K562 (cell line): Measurements from ENCODE around the gene CCDC85C. TPM values are rescaled to one million over a fixed set of nuclear protein-coding genes. Genes with fewer than 3 reads are reported as not detected.

Experiments used
- ARHGAP35 ChIP-seq: fragments of 450-650 bp; IDR thresholded peaks from 2 replicates; pipeline ENCODE4 v1.6.1; 2018; ENCODE audit not compliant: partially characterized antibody
- CREM ChIP-seq: IDR thresholded peaks from 2 replicates; pipeline ENCODE4 v1.6.1; 2014; ENCODE audit warnings: antibody characterized with exemption, low read depth
- ESRRA ChIP-seq: fragments of 450-650 bp; IDR thresholded peaks from 2 replicates; pipeline ENCODE4 v1.6.1; 2014; ENCODE audit warnings: low read depth, mild to moderate bottlenecking, moderate library complexity, borderline replicate concordance
- FOXK2 ChIP-seq, 2 experiments: fragments of 450-650 bp; IDR thresholded peaks in 1 of 2; conservative IDR thresholded peaks in 1 of 2; 2 replicates each; pipeline ENCODE4 v1.6.1; 2016; ENCODE audit warnings: low read depth in 2 of 2, mild to moderate bottlenecking in 1 of 2
- GABPB2 ChIP-seq: fragments of 250-450 bp; sonication (Bioruptor Pico); conservative IDR thresholded peaks from 2 replicates; pipeline ENCODE4 v1.5.1; 2021; ENCODE audit warnings: mild to moderate bottlenecking
- KDM1A ChIP-seq, 2 experiments: fragments of 450-650 bp; IDR thresholded peaks; 2 replicates each; pipeline ENCODE4 v1.6.1; 2016; ENCODE audit warnings: mild to moderate bottlenecking in 2 of 2
- NELFE ChIP-seq: IDR thresholded peaks from 2 replicates; pipeline ENCODE4 v1.6.1; 2011; ENCODE audit warnings: mild to moderate bottlenecking; ENCODE audit not compliant: insufficient read depth, insufficient read length
- PRPF4 ChIP-seq: fragments of 200-400 bp; formaldehyde crosslinking; IDR thresholded peaks from one replicate; pipeline ENCODE4 v1.6.1; 2017; ENCODE audit warnings: low read length, low read depth, mild to moderate bottlenecking; ENCODE audit not compliant: insufficient read depth, poor library complexity, severe bottlenecking
- RFX1 ChIP-seq: fragments of 450-650 bp; IDR thresholded peaks from 2 replicates; pipeline ENCODE4 v1.6.1; 2016; ENCODE audit warnings: mild to moderate bottlenecking, moderate library complexity
- YBX1 ChIP-seq: fragments of 450-650 bp; IDR thresholded peaks from 2 replicates; pipeline ENCODE4 v1.7.1; 2016; ENCODE audit warnings: mild to moderate bottlenecking
- ZNF12 ChIP-seq: sonication (generic); formaldehyde crosslinking; IDR thresholded peaks from 2 replicates; pipeline ENCODE4 v1.4.0; 2020; ENCODE audit warnings: mild to moderate bottlenecking, missing genetic modification reagents
- ZNF175 ChIP-seq: fragments of 200-800 bp; sonication (Bioruptor generic); IDR thresholded peaks from 2 replicates; pipeline ENCODE4 v1.6.1; 2016; ENCODE audit warnings: low read depth, mild to moderate bottlenecking, missing genetic modification characterization, missing compliant biosample characterization
- ZNF766 ChIP-seq: fragments of 200-800 bp; sonication (Bioruptor generic); conservative IDR thresholded peaks from 2 replicates; pipeline ENCODE4 v1.6.1; 2016; ENCODE audit warnings: missing genetic modification characterization, missing compliant biosample characterization
- polyA plus RNA-seq, 8 experiments: library from polyadenylated mRNA; depleted of rRNA in 4 of 8; stranded (reverse) in 5 of 8; unstranded in 3 of 8; fragments of >200 nt; fragmentation: Nextera tagmentation in 2 of 8; fragmentation: Illumina TruSeq in 1 of 8; extraction: Ambion mirVana in 2 of 8; extraction: Trizol in 1 of 8; gene quantifications; 2 replicates each; pipeline versions ENCODE4 v1.2.1 to v1.2.3, GENCODE V29; 2011 to 2014; ENCODE audit warnings: inconsistent platforms in 1 of 8, missing spikeins in 1 of 8
- total RNA-seq, 7 experiments: library from RNA; depleted of rRNA in 6 of 7; stranded (reverse); fragments of >200 nt in 6 of 7; fragmentation: Illumina TruSeq in 2 of 7; extraction: Trizol in 2 of 7; gene quantifications; 2 replicates each; pipeline versions ENCODE4 v1.2.1 to v1.2.3, GENCODE V29; 2011 to 2021; ENCODE audit warnings: low replicate concordance in 1 of 7
- TF ChIP-seq, protein P1 (sequence below): sonication (generic); formaldehyde crosslinking; IDR thresholded peaks from 2 replicates; pipeline ENCODE4 v1.8.0; 2023; ENCODE audit warnings: missing genetic modification reagents, mild to moderate bottlenecking, borderline replicate concordance
- TF ChIP-seq, protein P2 (sequence below): fragments of 450-650 bp; formaldehyde crosslinking; IDR thresholded peaks from 2 replicates; pipeline ENCODE4 v1.4.0; 2022; ENCODE audit warnings: mild to moderate bottlenecking, moderate library complexity
- TF ChIP-seq, protein P3 (sequence below), 3 experiments: IDR thresholded peaks in 2 of 3; conservative IDR thresholded peaks in 1 of 3; 2 replicates each; pipeline ENCODE4 v1.5.1; 2011 to 2012; ENCODE audit warnings: low read length in 3 of 3, mild to moderate bottlenecking in 3 of 3, control low read depth in 2 of 3, improper control_type of control experiment in 1 of 3, inconsistent platforms in 1 of 3, low read depth in 1 of 3, mixed read lengths in 1 of 3, moderate library complexity in 1 of 3; ENCODE audit not compliant: insufficient read depth in 2 of 3
- TF ChIP-seq, protein P4 (sequence below): fragments of 250-450 bp; sonication (Bioruptor Pico); IDR thresholded peaks from 2 replicates; pipeline ENCODE4 v1.4.0; 2020
- TF ChIP-seq, protein P5 (sequence below), 3 experiments: fragments of 200-800 bp in 1 of 3; sonication (Bioruptor generic) in 1 of 3; sonication (generic) in 1 of 3; formaldehyde crosslinking in 1 of 3; IDR thresholded peaks; 2 replicates each; pipeline versions ENCODE4 v1.6.1 to v1.8.0; 2016 to 2022; ENCODE audit warnings: mild to moderate bottlenecking in 2 of 3, missing compliant biosample characterization in 2 of 3, missing genetic modification characterization in 2 of 3, missing genetic modification reagents in 1 of 3

Gene CCDC85C
- total and polyA plus RNA-seq, 9 of the 15 experiments (the other 6 are each of a cell fraction or from before 2014, with no cell fraction given), result 0.18 to 22.0 (median 6.3) TPM

DNA sequence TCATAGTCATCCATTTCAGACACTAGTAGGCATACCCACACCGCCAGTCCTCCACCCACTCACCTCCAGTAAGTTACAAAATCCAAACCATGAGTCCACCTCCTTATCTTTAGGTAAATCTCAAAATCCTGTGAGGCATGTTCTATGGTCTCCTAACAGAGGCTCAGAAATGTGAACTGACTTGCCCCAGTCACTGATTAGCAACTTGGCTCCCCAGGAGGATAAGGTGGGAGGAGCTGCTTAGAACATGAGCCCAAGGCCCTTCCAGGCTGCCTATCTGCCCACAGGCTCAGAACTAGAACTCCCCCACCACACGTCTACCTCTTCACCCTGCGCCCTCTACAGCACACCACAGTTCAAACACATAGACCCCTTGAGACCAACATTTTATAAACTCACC is 143.2 kb downstream of the CCDC85C start (continued):
- TF ChIP-seq, protein P1, sequence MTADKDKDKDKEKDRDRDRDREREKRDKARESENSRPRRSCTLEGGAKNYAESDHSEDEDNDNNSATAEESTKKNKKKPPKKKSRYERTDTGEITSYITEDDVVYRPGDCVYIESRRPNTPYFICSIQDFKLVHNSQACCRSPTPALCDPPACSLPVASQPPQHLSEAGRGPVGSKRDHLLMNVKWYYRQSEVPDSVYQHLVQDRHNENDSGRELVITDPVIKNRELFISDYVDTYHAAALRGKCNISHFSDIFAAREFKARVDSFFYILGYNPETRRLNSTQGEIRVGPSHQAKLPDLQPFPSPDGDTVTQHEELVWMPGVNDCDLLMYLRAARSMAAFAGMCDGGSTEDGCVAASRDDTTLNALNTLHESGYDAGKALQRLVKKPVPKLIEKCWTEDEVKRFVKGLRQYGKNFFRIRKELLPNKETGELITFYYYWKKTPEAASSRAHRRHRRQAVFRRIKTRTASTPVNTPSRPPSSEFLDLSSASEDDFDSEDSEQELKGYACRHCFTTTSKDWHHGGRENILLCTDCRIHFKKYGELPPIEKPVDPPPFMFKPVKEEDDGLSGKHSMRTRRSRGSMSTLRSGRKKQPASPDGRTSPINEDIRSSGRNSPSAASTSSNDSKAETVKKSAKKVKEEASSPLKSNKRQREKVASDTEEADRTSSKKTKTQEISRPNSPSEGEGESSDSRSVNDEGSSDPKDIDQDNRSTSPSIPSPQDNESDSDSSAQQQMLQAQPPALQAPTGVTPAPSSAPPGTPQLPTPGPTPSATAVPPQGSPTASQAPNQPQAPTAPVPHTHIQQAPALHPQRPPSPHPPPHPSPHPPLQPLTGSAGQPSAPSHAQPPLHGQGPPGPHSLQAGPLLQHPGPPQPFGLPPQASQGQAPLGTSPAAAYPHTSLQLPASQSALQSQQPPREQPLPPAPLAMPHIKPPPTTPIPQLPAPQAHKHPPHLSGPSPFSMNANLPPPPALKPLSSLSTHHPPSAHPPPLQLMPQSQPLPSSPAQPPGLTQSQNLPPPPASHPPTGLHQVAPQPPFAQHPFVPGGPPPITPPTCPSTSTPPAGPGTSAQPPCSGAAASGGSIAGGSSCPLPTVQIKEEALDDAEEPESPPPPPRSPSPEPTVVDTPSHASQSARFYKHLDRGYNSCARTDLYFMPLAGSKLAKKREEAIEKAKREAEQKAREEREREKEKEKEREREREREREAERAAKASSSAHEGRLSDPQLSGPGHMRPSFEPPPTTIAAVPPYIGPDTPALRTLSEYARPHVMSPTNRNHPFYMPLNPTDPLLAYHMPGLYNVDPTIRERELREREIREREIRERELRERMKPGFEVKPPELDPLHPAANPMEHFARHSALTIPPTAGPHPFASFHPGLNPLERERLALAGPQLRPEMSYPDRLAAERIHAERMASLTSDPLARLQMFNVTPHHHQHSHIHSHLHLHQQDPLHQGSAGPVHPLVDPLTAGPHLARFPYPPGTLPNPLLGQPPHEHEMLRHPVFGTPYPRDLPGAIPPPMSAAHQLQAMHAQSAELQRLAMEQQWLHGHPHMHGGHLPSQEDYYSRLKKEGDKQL, result no peak
- TF ChIP-seq KDM1A (IDR thresholded peaks at IDR 0.05) (peak; percentile 22 to 34; a peak in 2 of 4 replicates), YBX1 (no peak), GABPB2 (CRISPR knock-in tag) (no peak), ZNF12 (no peak), ZNF175 (no peak), FOXK2 (conservative IDR thresholded peaks at IDR 0.05 in 1 of 2, IDR thresholded peaks at IDR 0.05 in 1 of 2; ENCODE audit: low read depth in 2 of 2) (no peak), NELFE (no peak), ARHGAP35 (no peak), ZNF766 (no peak), PRPF4 (no peak), CREM (peak; percentile 51; the same call in 1 of the 2 replicates), RFX1 (no peak), ESRRA (no peak)
- TF ChIP-seq, protein P2, sequence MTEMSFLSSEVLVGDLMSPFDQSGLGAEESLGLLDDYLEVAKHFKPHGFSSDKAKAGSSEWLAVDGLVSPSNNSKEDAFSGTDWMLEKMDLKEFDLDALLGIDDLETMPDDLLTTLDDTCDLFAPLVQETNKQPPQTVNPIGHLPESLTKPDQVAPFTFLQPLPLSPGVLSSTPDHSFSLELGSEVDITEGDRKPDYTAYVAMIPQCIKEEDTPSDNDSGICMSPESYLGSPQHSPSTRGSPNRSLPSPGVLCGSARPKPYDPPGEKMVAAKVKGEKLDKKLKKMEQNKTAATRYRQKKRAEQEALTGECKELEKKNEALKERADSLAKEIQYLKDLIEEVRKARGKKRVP (CRISPR knock-in tag), result no peak
- TF ChIP-seq, protein P3, sequence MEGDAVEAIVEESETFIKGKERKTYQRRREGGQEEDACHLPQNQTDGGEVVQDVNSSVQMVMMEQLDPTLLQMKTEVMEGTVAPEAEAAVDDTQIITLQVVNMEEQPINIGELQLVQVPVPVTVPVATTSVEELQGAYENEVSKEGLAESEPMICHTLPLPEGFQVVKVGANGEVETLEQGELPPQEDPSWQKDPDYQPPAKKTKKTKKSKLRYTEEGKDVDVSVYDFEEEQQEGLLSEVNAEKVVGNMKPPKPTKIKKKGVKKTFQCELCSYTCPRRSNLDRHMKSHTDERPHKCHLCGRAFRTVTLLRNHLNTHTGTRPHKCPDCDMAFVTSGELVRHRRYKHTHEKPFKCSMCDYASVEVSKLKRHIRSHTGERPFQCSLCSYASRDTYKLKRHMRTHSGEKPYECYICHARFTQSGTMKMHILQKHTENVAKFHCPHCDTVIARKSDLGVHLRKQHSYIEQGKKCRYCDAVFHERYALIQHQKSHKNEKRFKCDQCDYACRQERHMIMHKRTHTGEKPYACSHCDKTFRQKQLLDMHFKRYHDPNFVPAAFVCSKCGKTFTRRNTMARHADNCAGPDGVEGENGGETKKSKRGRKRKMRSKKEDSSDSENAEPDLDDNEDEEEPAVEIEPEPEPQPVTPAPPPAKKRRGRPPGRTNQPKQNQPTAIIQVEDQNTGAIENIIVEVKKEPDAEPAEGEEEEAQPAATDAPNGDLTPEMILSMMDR (IDR thresholded peaks at IDR 0.05 in 2 of 3, conservative IDR thresholded peaks at IDR 0.05 in 1 of 3; ENCODE audit: insufficient read depth in 2 of 3, low read depth in 1 of 3, low read length in 3 of 3), result peak; percentile 50 to 60 (median 59)
- TF ChIP-seq, protein P4, sequence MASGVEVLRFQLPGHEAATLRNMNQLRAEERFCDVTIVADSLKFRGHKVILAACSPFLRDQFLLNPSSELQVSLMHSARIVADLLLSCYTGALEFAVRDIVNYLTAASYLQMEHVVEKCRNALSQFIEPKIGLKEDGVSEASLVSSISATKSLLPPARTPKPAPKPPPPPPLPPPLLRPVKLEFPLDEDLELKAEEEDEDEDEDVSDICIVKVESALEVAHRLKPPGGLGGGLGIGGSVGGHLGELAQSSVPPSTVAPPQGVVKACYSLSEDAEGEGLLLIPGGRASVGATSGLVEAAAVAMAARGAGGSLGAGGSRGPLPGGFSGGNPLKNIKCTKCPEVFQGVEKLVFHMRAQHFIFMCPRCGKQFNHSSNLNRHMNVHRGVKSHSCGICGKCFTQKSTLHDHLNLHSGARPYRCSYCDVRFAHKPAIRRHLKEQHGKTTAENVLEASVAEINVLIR, result no peak
- TF ChIP-seq, protein P5, sequence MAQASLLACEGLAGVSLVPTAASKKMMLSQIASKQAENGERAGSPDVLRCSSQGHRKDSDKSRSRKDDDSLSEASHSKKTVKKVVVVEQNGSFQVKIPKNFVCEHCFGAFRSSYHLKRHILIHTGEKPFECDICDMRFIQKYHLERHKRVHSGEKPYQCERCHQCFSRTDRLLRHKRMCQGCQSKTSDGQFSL (CRISPR knock-in tag; IDR thresholded peaks at IDR 0.05), result no peak
- TF ChIP-seq, protein P5 (tag; IDR thresholded peaks at IDR 0.05), result 0 out of 4 replicates have a peak, but pooled peaks of 1 of the 2 experiments have one; percentile 25
